ENCODE results near the gene LEMD1.
"Not testable (repeated sequence)": the region's sequence is repeated elsewhere in the genome, so short reads cannot be mapped to it uniquely, and the experiment has no call there.

LEMD1 gene

GRCh38 chr1:205375835-205376545, 45.9 kb downstream of the LEMD1 start:
- no peak for DNase-seq

GRCh38 chr1:205374210-205375078, 47.4 kb downstream of the LEMD1 start:
- no peak for DNase-seq

- no peak for DNase-seq
Observed at GRCh38 chr1:205373798-205374175, 48.1 kb downstream of the LEMD1 start.

GRCh38 chr1:205373022-205373797, 48.6 kb downstream of the LEMD1 start:
- no peak for DNase-seq

- DNase-seq, result no peak
Observed at GRCh38 chr1:205371871-205372660, 49.8 kb downstream of the LEMD1 start.

GRCh38 chr1:205370780-205371179, 51.1 kb downstream of the LEMD1 start:
- no peak for DNase-seq

- no peak for DNase-seq
Observed at GRCh38 chr1:205369701-205370123, 52.1 kb downstream of the LEMD1 start.

GRCh38 chr1:205368478-205368877, 53.4 kb downstream of the LEMD1 start:
- DNase-seq, result no peak

- DNase-seq, result no peak
Observed at GRCh38 chr1:205365945-205366463, 55.9 kb downstream of the LEMD1 start.

GRCh38 chr1:205365086-205365485, 56.8 kb downstream of the LEMD1 start:
- DNase-seq, result not testable (repeated sequence)

GRCh38 chr1:205360891-205361290, 61.0 kb downstream of the LEMD1 start:
- DNase-seq, result no peak

- no peak for DNase-seq
Observed at GRCh38 chr1:205359771-205360565, 61.9 kb downstream of the LEMD1 start.

GRCh38 chr1:205358579-205358978, 63.3 kb downstream of the LEMD1 start:
- DNase-seq, result no peak

GRCh38 chr1:205357567-205357966, 64.3 kb downstream of the LEMD1 start:
- DNase-seq, result no peak

GRCh38 chr1:205356440-205357139, 65.3 kb downstream of the LEMD1 start, which contains the start of gene KLHDC8A:
Gene KLHDC8A, minus strand, starts transcription at chr1:205356922. Its CDS starts 13,318 bp downstream, at chr1:205343604.
- DNase-seq, result no peak

- no peak for DNase-seq
Observed at GRCh38 chr1:205355075-205355453, 66.8 kb downstream of the LEMD1 start.

- peak; percentile 42 to 71 for DNase-seq
Observed at GRCh38 chr1:205354259-205355074, 67.4 kb downstream of the LEMD1 start.

GRCh38 chr1:205353612-205354011, 68.2 kb downstream of the LEMD1 start:
- DNase-seq, result no peak

GRCh38 chr1:205353191-205353590, 68.7 kb downstream of the LEMD1 start:
- no peak for DNase-seq

All from inflammatory macrophage treated with lipopolysaccharide for 1 hour (primary cell).